ENCODE data around the gene TRIO.

The TRIO gene

GRCh38 chr5:14123974-14124482 is 19.1 kb upstream of the TRIO start:
- no peak for DNase-seq

GRCh38 chr5:14125262-14125661 is 17.9 kb upstream of the TRIO start:
- no peak for DNase-seq

- no peak for DNase-seq
Measured at GRCh38 chr5:14127587-14127986, 15.6 kb upstream of the TRIO start.

GRCh38 chr5:14128079-14128478 is 15.1 kb upstream of the TRIO start:
- DNase-seq, result no peak

GRCh38 chr5:14129123-14129522 is 14.0 kb upstream of the TRIO start:
- no peak for DNase-seq

GRCh38 chr5:14131855-14132503 is 11.2 kb upstream of the TRIO start:
- no peak for DNase-seq

GRCh38 chr5:14133394-14133793 is 9.7 kb upstream of the TRIO start:
- DNase-seq, result no peak

- no peak for DNase-seq
Measured at GRCh38 chr5:14134083-14134482, 9.1 kb upstream of the TRIO start.

GRCh38 chr5:14134771-14135170 is 8.4 kb upstream of the TRIO start:
- no peak for DNase-seq

GRCh38 chr5:14135621-14136020 is 7.5 kb upstream of the TRIO start:
- DNase-seq, result no peak

- DNase-seq, result no peak
Measured at GRCh38 chr5:14136228-14136627, 6.9 kb upstream of the TRIO start.

- no peak for DNase-seq
Measured at GRCh38 chr5:14138608-14139540, 4.3 kb upstream of the TRIO start.

GRCh38 chr5:14141764-14142163 is 1.4 kb upstream of the TRIO start:
- no peak for DNase-seq

- no peak for DNase-seq
Measured at GRCh38 chr5:14142202-14142826, 828 bp upstream of the TRIO start.

- DNase-seq, result no peak
Measured at GRCh38 chr5:14143546-14143840, 351 bp downstream of the TRIO start.

GRCh38 chr5:14143841-14144585 is 871 bp downstream of the TRIO start:
- peak; percentile 36 for DNase-seq

- DNase-seq, result peak; percentile 34
Measured at GRCh38 chr5:14144586-14145434, 1.7 kb downstream of the TRIO start.

GRCh38 chr5:14145435-14146334 is 2.5 kb downstream of the TRIO start:
- DNase-seq, result no peak

GRCh38 chr5:14146725-14147124 is 3.6 kb downstream of the TRIO start:
- no peak for DNase-seq

GRCh38 chr5:14147210-14147609 is 4.1 kb downstream of the TRIO start:
- no peak for DNase-seq

- no peak for DNase-seq
Measured at GRCh38 chr5:14148483-14148882, 5.3 kb downstream of the TRIO start.

Measured in activated CD4-positive, alpha-beta T cell treated with anti-CD3 and anti-CD28 coated beads for 48 hours (primary cell).